Parathyroid adenoma (tissue), 2 donors: ENCODE data around the gene EBF3.

Source experiments
- H2AFZ ChIP-seq: fragments of 300-600 bp; sonication (generic); one replicate; pipeline ENCODE4 v1.7.0; 2017; ENCODE audit warnings: antibody characterized with exemption, mild to moderate bottlenecking
- H3K27ac ChIP-seq: fragments of 300-600 bp; sonication (generic); one replicate; pipeline ENCODE4 v1.7.0; 2017
- H3K27me3 ChIP-seq: fragments of 300-600 bp; sonication (generic); one replicate; pipeline ENCODE4 v1.7.0; 2017; ENCODE audit warnings: low read length; ENCODE audit not compliant: control insufficient read depth, insufficient read depth
- H3K36me3 ChIP-seq: fragments of 300-600 bp; sonication (generic); one replicate; pipeline ENCODE4 v1.7.0; 2017; ENCODE audit warnings: low read length; ENCODE audit not compliant: control insufficient read depth, insufficient read depth
- H3K4me1 ChIP-seq: fragments of 300-600 bp; sonication (generic); one replicate; pipeline ENCODE4 v1.7.0; 2017; ENCODE audit warnings: control low read depth
- H3K4me2 ChIP-seq: fragments of 300-600 bp; sonication (generic); one replicate; pipeline ENCODE4 v1.7.0; 2017; ENCODE audit warnings: low read length
- H3K4me3 ChIP-seq: fragments of 300-600 bp; sonication (generic); one replicate; pipeline ENCODE4 v1.7.0; 2017; ENCODE audit warnings: low read depth, low read length
- H3K79me2 ChIP-seq: fragments of 300-600 bp; sonication (generic); one replicate; pipeline ENCODE4 v1.7.0; 2017; ENCODE audit warnings: control low read depth
- H3K9ac ChIP-seq: fragments of 300-600 bp; sonication (generic); one replicate; pipeline ENCODE4 v1.7.0; 2017; ENCODE audit warnings: mild to moderate bottlenecking
- H3K9me3 ChIP-seq: fragments of 300-600 bp; sonication (generic); one replicate; pipeline ENCODE4 v1.7.0; 2017; ENCODE audit warnings: low read length; ENCODE audit not compliant: control insufficient read depth
- TF ChIP-seq, protein P1 (sequence below): fragments of 300-600 bp; sonication (generic); IDR thresholded peaks from one replicate; pipeline ENCODE4 v1.7.0; 2017; ENCODE audit warnings: antibody characterized with exemption, mild to moderate bottlenecking
- donor health status: primary hyperparathyroidism.

Gene EBF3

DNA sequence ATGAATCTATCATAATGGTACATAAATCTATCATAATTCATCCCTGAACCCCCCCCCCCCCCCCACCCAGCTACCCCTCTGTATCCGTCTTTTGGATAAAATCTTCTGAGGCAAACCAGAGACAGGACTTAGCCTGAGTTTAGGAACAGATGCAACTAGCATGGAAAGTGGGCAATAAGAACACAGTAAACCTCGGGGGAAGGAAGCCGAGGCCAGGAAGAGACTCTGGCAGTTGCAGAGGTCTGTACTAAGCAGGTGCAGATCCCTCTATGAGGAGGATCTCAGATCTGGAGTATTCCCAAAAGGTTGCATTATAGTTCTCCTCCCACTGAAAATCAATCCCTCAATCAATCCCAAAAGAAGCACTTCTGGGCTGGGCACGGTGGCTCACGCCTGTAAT lies 87.2 kb downstream of the EBF3 start:
- no peaks in the 10 kb centered on the region for H3K79me2 ChIP-seq
- H3K4me3 ChIP-seq, result no peak overlapping the region
- H2AFZ ChIP-seq, result no peak overlapping the region
- no peak overlapping the region for H3K9ac ChIP-seq
- TF ChIP-seq, protein P1, sequence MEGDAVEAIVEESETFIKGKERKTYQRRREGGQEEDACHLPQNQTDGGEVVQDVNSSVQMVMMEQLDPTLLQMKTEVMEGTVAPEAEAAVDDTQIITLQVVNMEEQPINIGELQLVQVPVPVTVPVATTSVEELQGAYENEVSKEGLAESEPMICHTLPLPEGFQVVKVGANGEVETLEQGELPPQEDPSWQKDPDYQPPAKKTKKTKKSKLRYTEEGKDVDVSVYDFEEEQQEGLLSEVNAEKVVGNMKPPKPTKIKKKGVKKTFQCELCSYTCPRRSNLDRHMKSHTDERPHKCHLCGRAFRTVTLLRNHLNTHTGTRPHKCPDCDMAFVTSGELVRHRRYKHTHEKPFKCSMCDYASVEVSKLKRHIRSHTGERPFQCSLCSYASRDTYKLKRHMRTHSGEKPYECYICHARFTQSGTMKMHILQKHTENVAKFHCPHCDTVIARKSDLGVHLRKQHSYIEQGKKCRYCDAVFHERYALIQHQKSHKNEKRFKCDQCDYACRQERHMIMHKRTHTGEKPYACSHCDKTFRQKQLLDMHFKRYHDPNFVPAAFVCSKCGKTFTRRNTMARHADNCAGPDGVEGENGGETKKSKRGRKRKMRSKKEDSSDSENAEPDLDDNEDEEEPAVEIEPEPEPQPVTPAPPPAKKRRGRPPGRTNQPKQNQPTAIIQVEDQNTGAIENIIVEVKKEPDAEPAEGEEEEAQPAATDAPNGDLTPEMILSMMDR, result no peak
- H3K4me1 ChIP-seq, result no peaks in the 10 kb centered on the region
- H3K36me3 ChIP-seq, result no peaks in the 10 kb centered on the region
- no peak overlapping the region for H3K4me2 ChIP-seq
- no peak overlapping the region for H3K27ac ChIP-seq
- no peaks in the 10 kb centered on the region for H3K9me3 ChIP-seq
- no peaks in the 10 kb centered on the region for H3K27me3 ChIP-seq

DNA sequence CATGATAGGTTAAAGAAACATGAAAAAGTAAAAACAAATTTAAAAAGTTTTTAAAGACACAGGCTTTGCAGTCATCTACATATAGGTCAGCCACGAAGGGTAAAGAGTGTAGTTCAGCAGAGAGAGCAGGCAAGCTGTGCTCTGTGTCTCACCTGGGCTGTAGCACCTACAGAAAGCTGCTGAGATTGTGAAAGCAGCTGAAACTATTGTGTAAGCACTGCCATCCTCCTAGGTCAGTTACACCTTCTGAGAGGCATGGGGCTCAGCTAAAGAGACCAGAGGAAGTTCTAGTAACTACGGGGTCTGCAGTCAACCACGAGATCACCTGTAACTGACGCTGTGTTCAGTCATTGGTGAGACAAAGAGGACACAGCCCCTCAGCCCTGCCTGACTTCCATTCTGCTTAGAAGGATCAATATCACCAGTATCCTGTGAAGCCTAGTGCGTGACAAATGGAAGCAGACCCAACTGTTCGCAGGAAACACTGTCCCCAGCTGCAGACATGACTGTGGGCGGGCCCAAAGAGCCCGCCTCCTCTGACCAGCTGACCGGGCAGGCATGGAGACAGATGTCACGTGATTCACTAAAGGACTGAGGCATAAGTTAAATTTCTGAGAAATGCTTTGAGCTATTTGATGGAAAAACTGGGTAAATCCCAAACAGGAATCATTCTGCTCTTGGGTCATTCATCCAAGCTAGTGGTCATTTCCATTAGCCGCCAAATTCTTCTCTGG lies 87.9 kb downstream of the EBF3 start:
- no peaks in the 10 kb centered on the region for H3K27me3 ChIP-seq
- H3K4me1 ChIP-seq, result no peaks in the 10 kb centered on the region
- no peak overlapping the region for H3K4me2 ChIP-seq
- no peaks in the 10 kb centered on the region for H3K36me3 ChIP-seq
- no peak overlapping the region for H3K27ac ChIP-seq
- H2AFZ ChIP-seq, result no peak overlapping the region
- no peaks in the 10 kb centered on the region for H3K79me2 ChIP-seq
- TF ChIP-seq, protein P1, result no peak
- no peaks in the 10 kb centered on the region for H3K9me3 ChIP-seq
- no peak overlapping the region for H3K4me3 ChIP-seq
- no peak overlapping the region for H3K9ac ChIP-seq

DNA sequence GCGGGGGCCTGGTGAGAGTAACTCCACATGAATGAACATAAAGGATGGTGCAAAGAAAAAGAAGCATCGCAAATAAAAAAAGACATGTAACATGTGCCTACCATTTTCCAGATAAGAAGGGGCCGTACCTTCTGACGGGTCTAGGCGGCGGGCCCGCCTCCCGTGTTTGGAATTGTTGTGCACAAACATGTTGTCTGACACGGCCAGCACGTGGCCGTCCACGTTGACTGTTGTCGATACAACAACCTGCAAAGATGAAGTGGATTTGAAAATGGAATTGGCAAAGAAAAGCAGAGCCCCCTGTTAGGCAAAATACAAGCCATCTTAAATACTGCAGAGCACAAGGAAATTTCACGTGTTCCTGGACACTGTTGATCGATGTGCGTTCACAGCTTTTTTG lies 90.7 kb downstream of the EBF3 start:
- H3K36me3 ChIP-seq, result no peaks in the 10 kb centered on the region
- H3K27ac ChIP-seq, result no peak overlapping the region
- no peak overlapping the region for H3K4me2 ChIP-seq
- H3K4me1 ChIP-seq, result no peaks in the 10 kb centered on the region
- no peak overlapping the region for H3K4me3 ChIP-seq
- H3K79me2 ChIP-seq, result no peaks in the 10 kb centered on the region
- TF ChIP-seq, protein P1, result no peak
- no peaks in the 10 kb centered on the region for H3K27me3 ChIP-seq
- no peaks in the 10 kb centered on the region for H3K9me3 ChIP-seq
- no peak overlapping the region for H3K9ac ChIP-seq
- no peak overlapping the region for H2AFZ ChIP-seq

DNA sequence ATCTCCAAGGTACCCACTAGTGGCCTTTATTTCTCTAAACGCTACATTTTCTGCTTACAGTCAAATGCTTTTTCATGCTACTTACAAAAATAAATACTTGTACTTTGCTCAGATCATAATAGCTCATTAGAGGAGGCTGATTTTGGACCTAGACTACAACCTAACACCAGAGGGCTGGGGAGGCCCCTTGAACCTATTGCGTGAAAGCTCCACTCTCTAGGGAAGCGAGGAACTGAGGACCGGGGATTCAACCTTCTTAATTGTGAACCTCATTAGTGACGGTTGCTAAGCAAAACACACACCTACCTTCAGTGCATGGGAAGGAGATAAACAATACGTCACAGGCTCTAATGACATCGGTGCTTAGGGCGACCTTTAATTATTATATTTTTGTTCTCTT lies 92.1 kb downstream of the EBF3 start:
- no peaks in the 10 kb centered on the region for H3K36me3 ChIP-seq
- H2AFZ ChIP-seq, result no peak overlapping the region
- H3K4me2 ChIP-seq, result no peak overlapping the region
- no peaks in the 10 kb centered on the region for H3K4me1 ChIP-seq
- no peak overlapping the region for H3K9ac ChIP-seq
- no peaks in the 10 kb centered on the region for H3K9me3 ChIP-seq
- no peaks in the 10 kb centered on the region for H3K79me2 ChIP-seq
- TF ChIP-seq, protein P1, result no peak
- no peaks in the 10 kb centered on the region for H3K27me3 ChIP-seq
- H3K4me3 ChIP-seq, result no peak overlapping the region
- H3K27ac ChIP-seq, result no peak overlapping the region
